NCI-H2107 treated with DMSO at 0.1 percent for 48 hours (cell line): Measurements from ENCODE around the gene GOLGA6L2.
"Not testable (repeated sequence)": the region's sequence is repeated elsewhere in the genome, so short reads cannot be mapped to it uniquely, and the experiment has no call there.

Source experiments
- DNase-seq: peaks from one replicate; lab custom pipeline; 2025; ENCODE audit not compliant: unreplicated experiment; lab: John Stamatoyannopoulos, UW

Gene GOLGA6L2

DNA sequence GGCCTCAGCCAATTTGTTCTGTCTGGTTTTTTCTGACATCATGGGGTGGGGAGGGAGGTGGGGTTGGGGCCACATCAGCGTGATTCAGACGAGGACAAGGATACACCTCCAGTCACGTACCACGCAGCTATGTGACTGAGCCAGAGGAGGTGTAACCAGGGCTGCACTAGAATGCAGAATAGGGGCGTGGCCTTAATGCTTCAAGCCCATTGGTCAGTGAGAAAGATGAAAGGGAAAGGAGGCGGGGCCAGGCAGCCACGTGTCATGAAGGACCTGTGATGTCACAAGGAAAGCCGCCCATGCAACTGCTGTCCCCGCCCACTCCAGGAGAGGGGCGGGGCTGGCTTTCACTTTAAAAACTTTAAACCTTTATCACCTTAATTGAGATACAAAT, at the start of gene GOLGA6L2:
Gene GOLGA6L2, minus strand, starts transcription at position 137 of the 394 bp plus-strand sequence. Its CDS starts 62 bp downstream, at position 75.
- no peak for DNase-seq

GRCh38 chr15:23484870-23485269, 37.8 kb upstream of the GOLGA6L2 start:
- DNase-seq, result no peak

DNA sequence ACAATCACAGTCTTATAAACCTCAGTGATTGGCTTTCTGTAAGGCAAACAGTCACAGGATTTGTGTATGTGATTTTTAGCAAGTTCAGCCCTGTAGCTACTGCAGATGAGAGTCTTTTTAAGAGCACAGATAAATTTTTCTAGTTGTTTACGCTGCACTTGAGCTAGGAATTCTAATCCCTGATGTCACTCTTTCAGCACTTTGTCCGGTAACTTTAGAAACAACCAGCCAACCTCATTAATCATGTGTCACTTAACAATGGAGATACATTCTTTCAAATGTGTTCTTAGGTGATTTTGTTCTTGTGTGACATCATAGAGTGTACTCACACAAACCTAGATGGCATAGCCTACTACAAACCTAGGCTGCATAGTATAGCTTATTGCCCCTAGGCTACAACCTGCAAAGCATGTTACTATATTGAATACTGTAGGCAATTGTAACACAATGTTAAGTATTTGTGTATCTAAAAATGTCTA, 36.8 kb upstream of the GOLGA6L2 start:
- DNase-seq, result no peak

DNA sequence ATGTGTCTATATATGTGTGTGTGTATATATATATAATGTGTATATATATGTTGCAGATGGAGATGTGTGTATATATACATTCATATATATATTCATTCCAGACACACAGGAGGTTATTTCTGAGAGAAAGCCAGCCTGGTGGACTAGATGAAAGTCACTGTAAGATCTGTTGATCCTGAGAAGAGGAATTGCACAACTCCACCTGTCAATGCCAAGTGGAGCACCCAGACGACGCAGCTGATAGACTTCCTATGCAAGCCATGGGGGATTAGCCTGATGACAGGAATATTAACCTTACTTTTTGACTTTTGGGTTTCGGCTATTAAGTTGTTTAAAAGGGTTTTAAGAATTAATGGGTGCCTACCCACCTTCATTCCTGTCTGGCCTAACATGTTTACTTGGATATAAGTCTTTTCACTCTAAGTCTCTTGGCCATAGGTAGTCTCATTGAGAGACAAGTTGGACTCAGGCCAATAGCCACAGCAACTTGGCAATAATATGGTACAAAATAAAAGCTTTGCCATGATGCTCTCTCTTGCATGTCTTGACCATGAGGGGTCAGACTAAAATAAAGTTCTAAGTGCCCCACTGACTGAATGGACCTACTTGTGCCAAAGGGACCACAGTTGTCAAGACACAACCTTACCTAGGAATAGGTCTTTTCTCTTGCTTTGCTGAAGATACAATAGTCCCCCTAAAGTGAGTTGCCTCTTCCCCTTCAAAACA, 35.9 kb upstream of the GOLGA6L2 start:
- no peak for DNase-seq

GRCh38 chr15:23482228-23482627, 35.2 kb upstream of the GOLGA6L2 start:
- no peak for DNase-seq

DNA sequence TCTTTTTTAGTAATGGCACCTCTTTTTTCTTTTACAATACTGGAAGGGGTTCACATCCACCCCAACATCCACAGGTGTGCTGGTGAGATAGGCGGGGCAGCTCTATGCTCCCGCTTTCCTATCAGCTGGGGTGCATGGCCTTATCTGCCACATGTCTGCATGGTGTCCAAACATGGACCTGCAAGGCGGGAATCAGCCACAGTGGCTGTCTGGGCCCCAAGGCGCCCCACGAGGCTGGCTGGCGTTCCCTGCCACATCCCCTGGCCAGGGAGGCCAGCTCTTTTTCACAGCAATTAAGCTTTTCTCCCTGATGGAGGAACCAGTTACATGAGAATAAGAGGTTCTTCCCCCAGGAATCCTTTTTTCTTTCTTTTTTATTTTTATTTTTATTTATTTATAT, 30.9 kb upstream of the GOLGA6L2 start:
- DNase-seq, result no peak

- no peak for DNase-seq
These were observed 25.6 kb upstream of the GOLGA6L2 start for GRCh38 chr15:23472678-23473077.

DNA sequence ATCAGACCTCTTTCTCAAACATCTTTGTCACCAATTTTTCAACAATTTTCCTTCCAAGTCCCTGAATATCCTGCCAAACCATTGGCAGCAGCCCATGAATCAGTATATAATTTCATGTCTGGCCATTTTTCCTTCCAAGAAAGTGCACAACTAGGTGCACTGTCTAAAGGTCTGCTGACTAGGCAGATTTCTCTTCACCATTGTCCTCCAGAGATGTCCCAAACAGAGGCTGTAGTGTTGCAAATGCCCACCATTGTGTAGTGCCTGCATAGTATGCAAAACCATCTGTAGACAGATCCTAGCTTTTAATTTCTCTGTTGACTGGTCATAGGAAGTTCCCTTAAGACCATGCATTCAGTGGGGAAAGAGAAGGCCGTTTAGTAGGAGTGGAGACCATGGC, 25.0 kb upstream of the GOLGA6L2 start:
- no peak for DNase-seq

DNA sequence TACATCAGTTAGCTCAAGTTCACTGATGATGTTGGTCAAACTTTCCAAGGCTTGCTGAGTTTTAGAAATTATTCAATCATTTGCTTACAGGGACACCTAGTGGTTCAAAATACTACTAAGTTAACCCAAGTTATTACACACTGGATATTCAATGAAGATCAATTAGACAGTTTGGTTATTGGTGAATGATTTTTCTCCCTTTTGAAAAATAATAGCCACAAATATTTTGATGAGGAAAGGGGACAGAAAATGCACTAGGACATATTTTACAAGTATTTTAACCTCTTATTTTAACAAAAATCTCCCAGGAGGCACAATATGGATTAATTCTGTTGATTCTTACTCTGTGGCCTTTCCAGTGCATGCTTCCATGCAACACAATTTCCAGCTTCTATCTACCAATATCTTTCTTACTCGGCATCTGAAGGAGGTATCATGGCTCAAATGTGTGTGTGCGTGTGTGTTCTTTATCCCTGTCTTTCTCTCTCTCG, 20.1 kb upstream of the GOLGA6L2 start:
- DNase-seq, result no peak

DNA sequence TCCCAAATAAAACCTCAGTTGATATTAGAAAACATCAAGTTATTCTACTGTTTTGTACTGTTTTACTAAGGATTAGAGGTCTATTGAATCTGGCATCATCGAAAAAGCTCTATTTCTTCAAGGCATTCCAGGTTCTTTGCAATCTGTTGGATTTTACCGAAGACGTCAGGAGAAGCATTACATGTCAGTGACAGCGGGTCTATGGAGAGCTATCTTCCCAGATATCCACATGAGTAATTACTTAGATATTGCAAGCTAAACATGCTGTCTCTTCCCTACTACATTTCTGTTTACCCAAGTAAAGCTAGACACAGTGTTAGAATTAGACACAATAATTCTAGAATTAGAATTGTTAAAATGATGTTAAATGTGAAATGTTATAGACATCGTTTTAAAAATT, 10.8 kb upstream of the GOLGA6L2 start:
- no peak for DNase-seq

GRCh38 chr15:23446215-23447106, 582 bp downstream of the GOLGA6L2 start:
- no peak for DNase-seq

DNA sequence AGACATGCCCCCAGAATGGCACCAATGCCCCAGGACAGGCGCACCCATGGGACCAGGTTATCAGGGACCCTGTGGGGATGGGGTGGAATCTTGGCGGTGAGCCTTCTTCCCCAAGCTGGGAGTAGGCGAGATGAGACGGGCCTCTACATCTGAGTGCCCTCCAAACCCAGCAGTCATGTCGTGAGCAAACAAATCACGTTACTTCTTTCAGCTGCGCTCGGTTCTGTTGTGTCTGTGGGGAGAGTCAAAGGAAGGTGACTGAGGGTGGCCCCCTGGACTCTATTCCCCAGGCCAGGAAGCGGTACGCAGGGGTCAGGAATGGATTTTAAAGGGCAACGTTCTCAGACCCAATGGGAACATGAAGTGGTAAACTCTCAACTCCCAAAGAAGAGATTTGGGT, 2.8 kb downstream of the GOLGA6L2 start:
- DNase-seq, result no peak

DNA sequence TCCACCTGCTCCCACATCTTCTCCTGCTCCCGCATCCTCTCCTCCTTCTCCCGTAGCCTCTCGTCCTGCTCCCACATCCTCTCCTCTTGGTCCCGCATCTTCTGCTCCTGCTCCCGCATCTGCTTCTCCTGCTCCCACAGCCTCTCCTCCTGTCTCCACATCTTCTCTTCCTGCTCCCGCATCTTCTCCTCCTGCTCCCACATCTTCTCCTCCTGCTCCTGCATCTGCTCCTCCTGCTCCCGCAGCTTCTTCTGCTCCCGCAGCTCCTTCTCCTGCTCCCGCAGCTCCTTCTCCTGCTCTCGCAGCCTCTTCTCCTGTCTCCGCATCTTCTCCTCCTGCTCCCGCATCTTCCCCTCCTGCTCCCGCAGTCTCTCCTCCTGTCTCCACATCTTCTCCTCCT, 5.8 kb downstream of the GOLGA6L2 start:
- no peak for DNase-seq

DNA sequence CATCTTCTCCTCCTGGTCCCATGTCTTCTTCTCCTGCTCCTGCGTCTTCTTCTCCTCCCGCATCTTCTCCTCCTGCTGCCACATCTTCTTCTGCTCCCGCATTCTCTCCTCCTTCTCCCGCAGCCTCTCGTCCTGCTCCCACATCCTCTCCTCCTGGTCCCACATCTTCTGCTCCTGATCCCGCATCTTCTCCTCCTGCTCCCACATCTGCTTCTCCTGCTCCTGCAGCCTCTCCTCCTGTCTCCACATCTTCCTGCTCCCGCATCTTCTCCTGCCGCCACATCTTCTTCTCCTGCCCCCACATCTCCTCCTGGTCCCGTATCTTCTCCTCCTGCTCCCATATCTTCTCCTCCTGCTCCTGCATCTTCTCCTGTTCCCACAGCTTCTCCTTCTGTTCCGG, 6.4 kb downstream of the GOLGA6L2 start:
- DNase-seq, result no peak

DNA sequence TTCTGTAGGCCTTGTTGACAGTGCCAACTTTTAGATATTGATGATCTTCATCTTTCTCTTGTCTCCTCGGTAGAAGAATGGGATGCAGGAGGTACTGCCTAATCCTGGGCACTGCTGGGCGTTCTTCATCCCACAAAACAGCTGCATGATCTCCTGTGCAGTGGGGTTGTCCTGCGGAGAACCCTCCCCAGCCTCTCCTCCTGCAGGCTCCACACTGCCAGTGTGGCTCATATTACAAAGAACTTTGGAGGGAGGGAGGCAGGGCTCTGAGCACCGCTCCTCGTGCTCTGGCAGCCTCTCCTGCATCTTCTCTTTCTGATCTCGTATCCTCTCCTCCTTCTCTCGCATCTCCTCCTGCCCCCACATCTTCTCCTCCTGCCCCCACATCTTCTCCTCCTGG, 7.5 kb downstream of the GOLGA6L2 start:
- DNase-seq, result no peak

GRCh38 chr15:23438816-23439466, 8.1 kb downstream of the GOLGA6L2 start:
- no peak for DNase-seq

DNA sequence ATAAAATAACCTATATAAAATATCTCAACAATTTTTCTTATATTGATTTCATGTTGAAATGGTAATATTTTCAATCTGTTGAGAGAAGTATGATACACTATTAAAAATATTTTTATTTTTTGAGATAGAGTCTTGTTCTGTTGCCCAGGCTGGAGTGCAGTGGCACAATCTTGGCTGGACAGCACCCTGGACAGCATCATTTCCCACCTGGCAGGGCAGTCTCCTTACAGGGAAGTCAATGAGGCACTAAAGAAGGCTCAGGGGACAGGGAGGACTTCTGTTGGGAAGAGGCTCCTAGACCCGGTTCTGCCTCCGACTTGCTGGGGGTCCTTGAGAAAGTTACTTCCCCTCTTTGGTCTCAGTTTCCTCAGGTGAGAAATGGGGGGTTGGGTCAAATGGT, 9.4 kb downstream of the GOLGA6L2 start:
- DNase-seq, result no peak

DNA sequence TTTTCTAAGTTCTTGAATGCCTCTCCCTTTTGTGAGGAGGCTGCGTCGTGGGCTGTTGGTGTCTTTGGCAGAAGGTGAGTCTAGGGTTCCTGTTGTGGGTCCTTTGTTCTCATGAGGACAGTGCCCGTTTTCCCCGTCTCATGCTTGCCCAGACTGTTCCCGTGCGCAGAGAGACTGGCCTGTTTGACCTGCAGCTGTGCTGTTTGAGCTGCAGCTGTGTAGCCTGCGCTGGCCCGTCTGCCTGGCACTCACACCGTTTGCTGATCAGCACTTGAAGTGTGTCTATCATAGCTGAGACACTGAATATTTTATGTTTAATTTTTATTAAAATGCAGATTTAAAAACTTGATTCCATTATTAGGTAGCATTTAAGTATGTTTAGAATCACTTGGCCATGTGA, 9.9 kb downstream of the GOLGA6L2 start:
- no peak for DNase-seq

DNA sequence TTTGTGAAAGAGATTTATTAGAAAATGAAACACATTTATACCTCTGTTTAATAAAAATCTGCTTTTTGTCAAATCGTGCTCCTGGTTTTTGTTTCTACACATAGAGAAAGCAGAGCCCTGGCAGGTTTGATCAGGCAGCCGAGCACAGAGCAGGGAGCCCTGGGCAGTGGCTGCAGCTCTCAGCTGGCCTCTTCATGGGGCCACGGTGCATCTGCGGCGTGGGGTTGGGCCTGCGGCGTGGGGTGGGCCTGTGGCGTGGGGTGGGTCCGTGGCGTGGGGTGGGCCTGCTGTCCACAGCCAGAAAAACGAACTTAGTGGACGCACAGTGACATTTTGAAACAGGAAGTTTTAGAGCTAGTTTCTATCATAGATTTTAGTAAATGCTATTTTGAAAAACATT, 10.6 kb downstream of the GOLGA6L2 start:
- DNase-seq, result no peak

- not testable (repeated sequence) for DNase-seq
These were observed 12.3 kb downstream of the GOLGA6L2 start for GRCh38 chr15:23434699-23435098.

- not testable (repeated sequence) for DNase-seq
These were observed 21.7 kb downstream of the GOLGA6L2 start for GRCh38 chr15:23425327-23425726.
